NCI-H2081 (cell line): ENCODE data around the gene ANKMY2.
A peak's percentile ranks its signal among the peaks of the same experiment; 100 is the strongest.
"Not testable (repeated sequence)": the region's sequence is repeated elsewhere in the genome, so short reads cannot be mapped to it uniquely, and the experiment has no call there.

ENCODE experiments used
- DNase-seq, 2 experiments: peaks; one replicate each; lab custom pipeline; 2025; lab: John Stamatoyannopoulos, UW

ANKMY2 gene

DNA sequence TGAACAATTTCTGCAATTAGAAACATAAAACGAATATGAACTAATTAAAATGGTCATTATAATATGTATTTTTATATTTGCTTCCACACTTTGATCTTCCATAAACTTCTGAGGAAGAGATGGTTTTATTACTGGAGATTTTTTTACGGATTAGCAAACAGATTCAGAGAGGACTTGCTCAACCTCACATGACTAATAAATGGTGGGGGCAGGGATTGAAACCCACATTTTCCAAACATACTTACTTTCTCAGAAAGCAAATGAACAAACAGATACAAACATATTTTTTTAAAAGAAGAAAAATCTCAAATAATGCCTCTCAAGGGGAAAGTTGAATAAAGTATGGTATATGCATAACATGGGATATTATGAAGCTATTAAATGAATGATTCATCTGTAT is 18.3 kb downstream of the ANKMY2 start:
- DNase-seq, result no peak

DNA sequence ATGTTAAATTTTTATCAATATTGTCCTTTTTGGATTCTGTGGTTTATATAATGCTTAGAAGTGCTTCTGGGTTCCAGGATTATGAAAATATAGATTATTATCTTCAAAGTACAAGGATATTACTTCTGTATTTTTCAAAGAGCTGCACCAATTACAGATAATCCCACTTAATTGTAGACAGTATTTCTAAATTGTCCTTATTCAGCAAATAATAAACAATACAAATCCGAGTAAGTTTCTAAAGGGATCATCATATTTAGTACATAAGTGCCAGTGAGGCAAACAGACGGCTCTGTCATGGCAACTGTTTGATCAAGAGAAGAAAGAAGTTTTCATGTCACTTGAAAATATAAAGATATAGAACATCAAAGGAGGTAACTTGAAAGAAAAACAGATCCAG is 19.2 kb downstream of the ANKMY2 start:
- no peak for DNase-seq

DNA sequence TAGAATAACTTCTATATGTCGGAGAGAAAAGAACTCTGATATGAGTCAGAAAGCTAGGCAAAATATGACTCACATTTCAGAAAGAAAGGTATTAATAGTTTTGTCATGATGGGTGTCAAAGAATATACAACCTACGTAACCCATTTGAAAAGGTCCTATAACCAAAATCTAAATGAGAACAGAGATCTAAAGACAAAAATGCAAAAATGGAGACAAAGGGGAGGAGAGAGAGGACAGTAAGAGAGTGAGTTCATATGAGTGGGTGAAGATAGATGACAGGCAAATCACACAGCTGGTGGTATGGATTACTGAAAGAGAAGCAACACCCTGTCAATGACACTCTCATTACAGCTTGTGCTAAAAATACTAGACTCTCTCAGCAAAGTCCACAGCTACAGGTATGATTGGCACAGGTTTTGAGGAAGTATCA is 25.6 kb downstream of the ANKMY2 start:
- DNase-seq, result no peak

DNA sequence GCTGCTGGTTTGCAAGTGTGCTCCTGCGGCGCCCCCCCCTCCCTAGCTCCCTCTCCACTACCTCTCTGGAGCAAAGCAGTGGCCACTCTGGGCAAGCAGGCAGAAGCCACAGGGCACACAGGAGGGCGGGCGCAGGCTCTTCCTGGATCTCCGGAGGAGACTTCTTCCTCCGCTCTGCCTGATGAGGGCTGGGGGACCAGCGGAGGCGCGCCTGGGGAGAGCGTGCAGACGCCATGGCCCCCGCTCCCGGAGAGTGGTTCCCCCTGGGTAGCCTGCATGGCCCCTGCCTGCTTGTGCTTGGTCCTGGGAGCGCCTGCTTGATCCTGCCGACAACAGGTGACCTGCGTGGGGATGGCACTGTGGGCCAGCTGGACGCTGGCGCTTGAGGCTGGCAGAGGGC is 29.0 kb downstream of the ANKMY2 start:
- DNase-seq, result no peak

DNA sequence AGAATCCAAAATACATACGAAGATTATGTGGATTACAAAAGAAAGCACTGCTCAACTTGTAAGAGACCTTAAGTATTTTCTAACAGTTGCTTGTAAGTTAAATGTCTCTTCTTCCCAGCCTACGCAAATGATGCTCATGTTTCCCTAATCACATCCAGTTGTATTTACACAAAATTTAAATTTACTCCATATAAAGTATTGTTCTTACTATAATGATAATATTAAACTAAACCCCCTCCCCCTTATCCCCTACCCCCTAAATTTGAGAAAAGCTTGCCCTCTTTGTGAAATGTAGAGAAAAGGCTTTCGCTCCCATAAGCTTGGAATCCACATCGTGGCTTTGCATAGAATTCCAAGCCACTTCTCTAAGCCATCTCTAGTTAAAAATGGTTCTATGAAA is 29.4 kb downstream of the ANKMY2 start:
- DNase-seq, result no peak

DNA sequence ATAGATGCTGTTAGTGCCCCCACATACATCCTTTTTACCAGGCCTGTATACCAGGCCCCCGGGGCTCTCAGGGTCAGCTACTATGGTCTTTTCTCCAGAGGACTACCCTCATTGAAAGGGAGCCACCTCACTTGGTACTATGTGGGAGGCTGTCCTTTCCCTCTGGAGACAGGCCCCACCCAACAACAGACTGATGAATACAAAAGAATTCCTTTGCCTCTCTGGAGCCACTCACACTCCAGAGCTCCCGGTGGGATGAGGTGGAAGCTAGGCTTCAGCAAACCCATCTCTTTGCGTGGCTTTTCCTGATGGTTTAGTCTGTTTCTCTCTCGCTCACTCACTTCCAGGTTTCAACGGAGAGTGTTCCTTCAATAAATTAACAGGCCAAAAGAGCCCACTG is 30.3 kb downstream of the ANKMY2 start:
- no peak for DNase-seq

DNA sequence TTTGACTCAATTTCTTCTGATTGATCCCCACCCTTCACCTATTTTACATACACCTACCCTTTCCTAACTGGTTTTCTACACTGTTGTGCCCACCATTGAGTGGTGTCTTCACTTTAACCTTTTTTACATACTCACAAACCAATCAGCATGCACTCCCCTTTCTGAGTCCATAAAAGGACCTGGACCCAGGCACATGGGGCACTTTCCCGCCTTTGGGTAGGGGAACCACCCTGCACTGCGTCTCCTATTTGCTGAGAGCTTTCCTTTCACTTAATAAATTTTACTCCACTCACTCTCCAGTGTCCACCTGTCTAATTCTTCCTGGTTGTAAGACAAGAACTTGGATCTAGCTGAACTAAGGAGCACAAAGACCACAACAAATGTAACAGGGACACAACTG is 33.8 kb downstream of the ANKMY2 start:
- DNase-seq, result no peak

DNA sequence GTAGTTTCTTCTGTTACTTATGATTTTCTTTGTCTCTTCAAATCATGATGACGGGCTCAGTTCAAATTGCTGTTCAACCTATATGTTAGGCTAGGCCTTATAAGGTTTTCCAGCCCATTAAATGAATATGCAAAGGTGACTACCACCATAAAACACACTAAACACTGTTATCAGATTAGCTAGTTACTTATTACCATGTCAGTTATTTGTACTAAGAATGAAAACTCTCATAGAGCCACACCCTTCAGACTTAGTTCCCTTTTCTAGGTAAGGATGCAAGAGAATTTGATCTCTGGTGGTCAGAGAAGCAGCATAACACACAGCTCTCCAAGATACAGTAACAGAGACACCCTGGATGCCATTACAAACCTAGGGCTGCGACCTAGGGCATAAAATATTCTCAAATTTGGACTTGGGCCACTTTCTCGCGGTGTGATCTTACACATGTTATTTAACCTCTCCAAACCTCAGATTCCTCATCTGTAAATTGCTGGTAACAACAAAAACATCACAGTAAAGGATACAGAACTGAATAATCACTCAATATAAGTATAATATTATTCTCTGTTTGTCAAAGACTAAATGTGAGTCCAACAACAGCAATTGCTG is 35.6 kb downstream of the ANKMY2 start:
- DNase-seq, result no peak

DNA sequence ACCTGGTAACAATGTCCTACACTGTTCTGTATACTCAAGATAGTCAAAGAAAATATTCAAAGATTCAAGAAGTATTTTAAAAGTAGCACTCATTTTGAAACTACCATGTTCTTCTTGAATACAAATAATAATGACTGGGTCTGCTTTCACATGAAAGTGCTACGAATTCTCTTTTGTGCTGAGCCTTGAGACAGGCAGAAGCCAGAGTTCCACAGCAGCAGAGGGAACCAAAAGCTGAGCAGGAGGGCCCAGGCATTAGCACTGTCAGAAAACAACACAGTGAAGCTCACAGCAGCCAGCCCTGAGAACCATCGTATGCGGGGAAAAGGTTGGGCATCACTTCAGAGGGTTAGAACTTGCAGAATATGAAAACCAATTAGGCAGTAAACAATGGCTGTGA is 38.9 kb downstream of the ANKMY2 start:
- DNase-seq, result no peak

DNA sequence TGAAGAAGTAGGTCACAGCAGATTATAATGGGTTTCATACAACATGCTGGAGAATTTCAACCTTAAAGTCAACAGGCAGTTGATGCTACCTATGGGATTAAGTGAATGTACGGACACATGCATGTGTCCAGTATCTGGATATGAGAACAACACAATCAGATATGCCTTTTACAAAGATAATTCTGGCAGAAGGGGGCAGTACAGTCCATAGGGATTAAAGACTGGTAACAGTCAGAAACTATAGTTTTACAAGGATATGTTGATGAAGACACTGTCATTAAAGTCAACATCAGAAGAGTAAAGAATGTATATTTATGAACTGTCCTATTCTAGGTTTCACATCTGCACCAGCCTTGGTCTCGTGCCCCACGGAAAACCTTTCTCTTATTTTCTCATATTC is 41.5 kb downstream of the ANKMY2 start:
- no peak for DNase-seq

DNA sequence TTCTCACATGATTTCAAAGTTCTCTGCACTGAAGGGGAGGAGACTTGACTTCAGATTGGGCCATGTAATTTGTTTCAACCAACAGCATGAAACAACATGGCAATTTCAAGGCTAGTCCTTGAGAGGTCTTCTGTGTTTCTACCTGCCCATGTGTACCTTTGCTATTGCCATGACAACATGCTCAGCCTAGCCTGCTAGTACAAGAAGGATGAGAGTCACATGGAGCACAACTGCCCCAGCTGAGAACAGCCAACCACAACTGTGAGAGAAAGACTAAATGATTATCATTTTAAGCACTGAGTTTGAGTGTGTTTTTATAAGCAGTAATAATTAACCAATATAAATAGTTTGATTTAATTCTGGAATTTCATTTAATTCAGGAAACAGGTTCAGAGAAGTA is 41.9 kb downstream of the ANKMY2 start:
- no peak for DNase-seq

DNA sequence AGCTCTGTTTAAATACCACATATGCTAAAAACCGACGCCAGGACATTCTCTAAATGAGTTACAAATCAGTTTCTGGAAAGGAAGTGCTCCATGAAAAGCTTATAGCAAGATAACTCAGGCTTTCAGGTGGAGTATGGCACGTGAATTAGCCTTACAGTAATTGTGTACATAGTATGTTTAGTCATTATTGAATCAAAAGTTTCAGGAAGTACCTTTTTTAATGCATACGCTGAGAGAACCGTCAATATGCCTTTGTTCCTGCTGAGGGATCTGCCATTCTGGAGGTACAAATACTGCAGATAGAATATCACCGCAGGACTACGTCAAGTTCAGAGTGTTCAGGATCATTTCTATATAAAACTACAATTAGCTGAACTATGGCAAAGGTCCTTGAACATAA is 45.7 kb downstream of the ANKMY2 start:
- DNase-seq, result peak in 1 of 2 experiments; percentile 72

DNA sequence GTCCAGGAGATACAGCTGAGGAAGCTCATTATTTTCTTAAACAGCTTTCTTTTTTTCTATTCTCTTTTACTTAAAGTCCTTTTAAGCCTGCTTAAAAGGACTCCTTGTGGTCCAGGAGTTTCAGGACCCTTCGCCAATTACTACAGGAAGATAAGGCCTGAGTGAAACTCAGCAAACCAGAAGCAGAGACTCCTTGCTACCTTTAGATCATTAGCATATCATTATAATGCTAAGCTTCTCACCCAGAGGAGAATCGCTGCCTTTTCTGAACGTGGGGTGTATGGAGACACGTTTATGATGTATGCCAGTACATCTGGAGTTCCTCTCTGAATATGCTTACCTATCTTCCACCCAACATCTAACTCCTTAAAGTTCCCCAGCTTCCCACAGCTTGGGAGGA is 47.5 kb downstream of the ANKMY2 start:
- DNase-seq, result no peak

DNA sequence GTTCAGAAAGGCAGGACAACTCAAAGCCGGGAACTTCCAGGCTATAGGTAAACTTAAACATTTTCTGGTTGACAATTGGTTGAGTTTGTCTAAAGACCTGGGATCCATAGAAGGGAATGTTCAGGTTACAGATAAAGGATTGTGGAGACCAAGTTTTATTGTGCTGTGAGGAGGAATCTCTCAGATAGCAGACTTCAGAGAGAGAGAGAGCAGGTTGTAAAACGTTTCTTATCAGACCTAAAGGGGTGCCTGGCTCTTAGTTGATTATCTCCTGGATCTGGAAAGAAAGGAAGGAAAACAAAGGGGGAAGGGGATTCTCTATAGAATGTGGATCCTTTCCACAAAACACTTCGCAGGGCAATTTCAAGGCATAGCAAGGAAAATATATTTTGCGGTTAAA is 50.0 kb downstream of the ANKMY2 start:
- not testable (repeated sequence) for DNase-seq

DNA sequence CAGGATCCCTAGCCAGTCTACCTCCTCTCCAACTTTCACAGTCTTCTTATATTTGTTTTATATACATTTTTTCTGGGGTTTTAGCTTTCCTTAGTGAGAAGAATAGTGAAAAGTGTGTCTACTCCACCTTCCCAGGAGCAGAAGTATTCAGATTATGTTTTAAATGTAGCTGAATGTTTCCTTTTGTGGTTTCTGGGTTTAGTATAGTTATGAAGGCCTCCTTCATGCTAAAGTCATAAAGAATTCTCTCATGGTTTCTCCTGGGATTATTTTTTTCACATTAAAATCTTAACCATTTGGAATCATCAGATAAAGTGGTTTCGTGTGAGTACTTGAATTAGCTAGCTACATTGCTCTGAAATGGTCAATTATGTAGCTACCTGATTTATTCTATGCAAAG is 50.9 kb downstream of the ANKMY2 start:
- DNase-seq, result no peak

DNA sequence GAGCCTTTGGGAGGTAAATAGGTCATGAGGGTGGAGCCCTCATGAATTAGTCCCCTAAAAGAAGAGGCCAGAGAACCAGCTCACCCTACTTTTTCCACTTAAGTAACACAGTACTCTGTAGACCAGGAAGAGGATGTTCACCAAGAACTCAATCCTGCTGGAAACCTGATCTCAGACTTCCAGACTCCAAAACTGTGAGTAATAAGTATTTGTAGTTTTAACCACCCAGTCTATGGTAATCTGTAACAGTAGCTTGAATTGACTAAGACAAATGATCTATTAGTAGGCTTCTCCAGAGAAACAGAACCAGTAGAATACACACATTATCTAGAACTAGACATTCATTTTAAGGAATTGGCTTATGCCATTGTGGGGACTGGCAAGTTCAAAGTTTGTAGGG is 51.5 kb downstream of the ANKMY2 start:
- DNase-seq, result no peak

DNA sequence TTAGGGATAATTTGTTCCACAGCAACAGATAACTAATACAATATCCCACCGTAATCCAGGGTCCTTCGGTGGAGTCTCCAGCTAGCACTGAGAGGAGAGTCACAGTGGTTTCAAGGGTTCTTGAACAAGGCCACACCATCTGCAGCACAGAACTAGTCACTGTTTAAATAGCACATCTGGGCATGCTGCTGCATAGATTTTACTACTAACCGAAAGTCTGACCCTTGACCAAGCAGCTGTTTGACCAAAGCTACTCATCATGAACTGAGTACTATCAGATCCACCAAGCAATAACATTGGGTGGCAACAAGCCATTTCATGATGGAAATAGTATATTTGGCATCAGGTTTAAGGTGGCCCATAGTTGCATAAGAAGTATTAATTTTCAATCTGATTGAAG is 53.2 kb downstream of the ANKMY2 start:
- DNase-seq, result no peak

DNA sequence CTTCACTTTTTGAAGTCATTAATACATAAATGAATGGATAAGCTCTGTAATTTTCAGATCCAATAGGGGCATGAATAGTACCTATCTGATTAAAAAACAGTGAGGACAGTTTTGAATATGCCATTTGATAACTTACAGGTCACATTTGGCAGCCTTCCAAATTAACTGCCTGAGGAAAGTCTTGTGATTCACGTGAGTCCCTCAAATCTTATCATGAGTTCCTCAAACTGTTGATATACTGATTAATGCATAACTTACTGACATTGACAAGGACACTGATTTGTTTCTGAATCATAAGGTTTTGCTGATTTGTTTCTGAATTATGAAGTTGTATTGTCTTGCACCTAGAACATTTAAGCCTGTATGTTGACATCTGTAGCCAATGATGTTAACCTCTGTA is 55.1 kb downstream of the ANKMY2 start:
- DNase-seq, result no peak

DNA sequence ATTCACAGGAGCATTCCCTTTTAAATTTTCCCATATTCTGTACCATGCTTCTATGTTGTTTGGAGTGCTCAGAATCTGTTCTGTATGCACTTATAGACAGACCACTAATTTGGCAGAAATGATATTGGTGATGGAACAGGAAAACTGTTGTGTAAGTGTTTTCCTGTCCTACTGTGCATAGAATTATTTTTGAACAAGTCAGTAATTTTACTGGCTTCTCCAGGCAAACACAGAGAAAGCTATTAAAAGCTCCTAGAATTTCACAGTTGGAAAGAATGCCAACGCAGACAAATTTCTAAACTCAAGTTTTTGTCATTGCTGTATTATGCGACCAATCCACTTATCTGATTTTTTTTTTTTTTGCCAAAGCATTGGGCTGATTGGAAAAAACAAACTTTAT is 55.7 kb downstream of the ANKMY2 start:
- DNase-seq, result no peak

DNA sequence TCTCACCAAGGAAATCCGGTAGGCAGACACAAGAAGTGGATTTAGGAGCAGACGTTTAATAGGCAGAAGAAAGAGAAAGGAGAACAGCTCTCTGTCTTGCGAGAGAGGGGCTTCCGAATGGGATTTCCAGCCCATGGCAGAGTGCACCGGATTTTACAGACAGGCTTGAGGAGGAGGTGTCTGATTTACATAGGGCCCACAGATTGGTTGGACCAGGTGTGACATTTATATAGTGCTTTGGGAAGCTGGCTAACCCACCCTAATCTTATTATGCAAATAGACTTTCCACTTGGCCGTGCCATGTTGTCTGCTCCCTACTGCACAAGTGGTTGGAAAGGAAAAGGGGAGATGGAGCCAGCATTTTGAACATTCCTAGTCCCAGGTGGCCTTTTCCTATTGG is 57.8 kb downstream of the ANKMY2 start:
- peak; percentile 19 to 67 for DNase-seq

DNA sequence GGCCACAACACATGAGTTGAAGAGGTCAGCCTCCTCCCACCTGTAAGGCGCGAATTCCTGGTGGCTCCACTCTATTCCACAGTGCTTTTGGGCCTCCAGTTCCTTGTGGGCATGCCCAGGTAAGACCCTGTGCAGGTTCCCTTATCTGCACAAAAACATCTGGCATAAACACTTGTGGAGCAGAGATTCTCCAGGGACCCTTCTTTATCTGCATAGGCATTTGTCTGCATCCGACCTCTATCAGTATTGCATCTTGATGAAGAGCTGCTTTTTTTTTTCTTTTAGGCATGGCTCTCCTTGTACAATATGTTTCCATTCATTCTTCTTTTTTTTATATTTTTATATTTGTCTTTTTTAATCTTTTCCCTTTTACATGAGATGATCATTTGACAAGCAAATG is 58.4 kb downstream of the ANKMY2 start:
- no peak for DNase-seq

DNA sequence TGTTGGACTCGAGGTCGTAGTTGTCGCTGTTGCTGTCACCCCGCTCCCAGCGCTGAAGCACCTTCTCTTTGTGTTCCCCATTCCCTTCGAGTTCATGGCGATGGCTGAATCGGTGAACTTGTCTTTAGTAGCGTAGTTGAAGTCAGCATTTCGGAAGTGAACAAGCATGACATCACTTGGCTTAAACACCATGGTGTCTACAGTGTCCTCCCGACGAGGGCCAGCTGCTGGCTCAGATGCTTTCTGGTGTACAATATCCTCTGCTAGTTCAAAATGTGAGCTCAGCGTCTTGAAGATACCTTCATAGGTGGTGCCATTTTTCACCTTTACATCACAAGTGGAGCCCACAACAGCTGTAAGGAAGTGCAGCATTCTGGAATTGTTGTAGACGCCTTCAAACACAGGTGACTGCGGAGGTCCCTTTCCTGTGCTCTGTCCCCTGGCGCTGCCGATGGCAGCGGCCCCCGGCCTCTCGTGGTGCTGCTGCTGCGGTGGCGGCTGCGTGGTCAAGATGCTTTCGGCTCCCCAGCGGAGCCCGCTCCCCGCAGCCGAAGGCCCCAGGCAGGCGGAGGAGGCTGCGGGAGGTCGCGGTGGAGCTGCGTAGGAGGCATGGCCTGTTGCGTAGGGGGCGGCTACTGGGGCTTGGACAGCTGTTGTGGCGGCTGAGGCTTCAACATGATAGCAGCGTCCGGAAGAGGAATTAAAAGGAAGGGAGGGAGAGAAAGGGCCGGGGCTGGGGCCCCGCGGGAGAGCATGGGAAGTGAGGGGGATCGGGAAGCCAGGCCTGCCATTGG is 59.3 kb downstream of the ANKMY2 start:
- no peak for DNase-seq

DNA sequence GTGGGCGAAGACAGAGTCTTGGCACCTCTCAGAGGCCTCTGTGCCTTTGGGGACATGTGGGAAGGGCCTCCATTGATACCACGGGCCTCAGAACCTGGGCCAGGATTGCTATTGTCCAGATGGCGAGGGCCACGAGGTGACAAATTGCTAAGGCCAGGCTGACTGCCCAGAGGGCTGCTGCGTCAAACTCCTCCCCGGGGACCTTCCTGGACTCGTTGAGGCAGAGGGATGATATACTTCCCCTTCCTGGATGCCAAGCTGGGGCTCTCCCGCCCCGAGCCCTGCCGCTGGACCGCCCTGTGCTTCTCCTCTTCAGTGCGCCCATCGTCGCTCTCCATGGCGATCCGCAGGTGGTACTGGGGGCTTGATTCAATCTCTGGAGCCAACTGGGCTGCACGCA is 60.0 kb downstream of the ANKMY2 start:
- DNase-seq, result no peak

DNA sequence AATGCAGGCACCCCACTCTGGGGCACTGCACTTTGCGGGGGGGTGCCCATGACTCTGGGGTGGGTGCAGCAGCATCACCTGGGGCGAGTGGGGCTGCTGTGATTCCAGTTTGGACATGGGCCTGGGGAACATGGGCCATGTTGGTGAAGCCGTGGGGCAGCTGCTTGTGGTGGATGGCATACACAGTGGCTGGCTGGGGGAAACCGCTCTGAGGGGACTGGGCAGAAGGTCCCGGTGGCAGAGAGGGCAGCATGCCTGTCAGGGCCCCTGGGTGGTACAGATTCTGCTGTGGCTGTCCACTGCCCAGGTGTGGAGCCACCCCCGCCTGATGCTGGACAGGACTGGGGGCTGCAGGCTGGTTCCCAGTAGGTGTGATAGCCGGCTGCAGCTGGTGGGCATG is 61.7 kb downstream of the ANKMY2 start:
- DNase-seq, result no peak
